Measurements from ENCODE around the gene BACH2.

DNA sequence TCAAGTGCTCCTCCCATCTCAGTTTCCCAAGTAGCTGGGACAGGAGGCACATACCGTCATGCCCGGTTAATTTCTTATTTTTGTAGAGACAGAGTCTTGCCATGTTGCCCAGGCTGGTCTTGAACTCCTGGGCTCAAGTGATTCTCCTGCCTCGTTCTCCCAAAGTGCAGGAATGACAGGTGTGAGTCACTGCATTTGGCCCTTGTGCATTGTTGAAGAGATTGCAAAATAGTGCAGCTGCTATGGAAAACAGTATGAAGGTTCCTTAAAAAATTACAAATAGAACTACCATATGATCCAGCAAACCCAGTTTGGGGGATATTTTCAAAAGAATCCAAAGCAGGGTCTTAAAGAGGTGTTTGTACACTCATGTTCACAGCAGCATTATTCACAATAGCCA, 333.3 kb downstream of the BACH2 start:
- TF ChIP-seq POLR2AphosphoS5 (IDR thresholded peaks at IDR 0.05) (no peak), POLR2A (IDR thresholded peaks at IDR 0.05) (no peak)
- TF ChIP-seq, protein P1, sequence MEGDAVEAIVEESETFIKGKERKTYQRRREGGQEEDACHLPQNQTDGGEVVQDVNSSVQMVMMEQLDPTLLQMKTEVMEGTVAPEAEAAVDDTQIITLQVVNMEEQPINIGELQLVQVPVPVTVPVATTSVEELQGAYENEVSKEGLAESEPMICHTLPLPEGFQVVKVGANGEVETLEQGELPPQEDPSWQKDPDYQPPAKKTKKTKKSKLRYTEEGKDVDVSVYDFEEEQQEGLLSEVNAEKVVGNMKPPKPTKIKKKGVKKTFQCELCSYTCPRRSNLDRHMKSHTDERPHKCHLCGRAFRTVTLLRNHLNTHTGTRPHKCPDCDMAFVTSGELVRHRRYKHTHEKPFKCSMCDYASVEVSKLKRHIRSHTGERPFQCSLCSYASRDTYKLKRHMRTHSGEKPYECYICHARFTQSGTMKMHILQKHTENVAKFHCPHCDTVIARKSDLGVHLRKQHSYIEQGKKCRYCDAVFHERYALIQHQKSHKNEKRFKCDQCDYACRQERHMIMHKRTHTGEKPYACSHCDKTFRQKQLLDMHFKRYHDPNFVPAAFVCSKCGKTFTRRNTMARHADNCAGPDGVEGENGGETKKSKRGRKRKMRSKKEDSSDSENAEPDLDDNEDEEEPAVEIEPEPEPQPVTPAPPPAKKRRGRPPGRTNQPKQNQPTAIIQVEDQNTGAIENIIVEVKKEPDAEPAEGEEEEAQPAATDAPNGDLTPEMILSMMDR (IDR thresholded peaks at IDR 0.05) = no peak
